Ovary (tissue), 3 donors: ENCODE measurements around the gene ELOVL2.

Experiments used
- EP300 ChIP-seq: sonication (generic); formaldehyde crosslinking; IDR thresholded peaks from one replicate; pipeline ENCODE4 v1.6.1; 2017; ENCODE audit warnings: antibody characterized with exemption
- POLR2A ChIP-seq: fragments of 450-650 bp; IDR thresholded peaks from one replicate; pipeline ENCODE4 v1.6.1; 2017; ENCODE audit warnings: antibody characterized with exemption, mild to moderate bottlenecking, moderate library complexity
- TF ChIP-seq, protein P1 (sequence below), 3 donors: fragments of 450-650 bp in 2 of 3; fragments of 200-600 bp in 1 of 3; IDR thresholded peaks; one replicate each; pipeline versions ENCODE4 v1.5.1 to v1.8.0; 2016 to 2022; ENCODE audit warnings: antibody characterized with exemption in 3 of 3, mild to moderate bottlenecking in 1 of 3
- donor health status: DM: no; HTN: no; CAD: no.

DNA sequence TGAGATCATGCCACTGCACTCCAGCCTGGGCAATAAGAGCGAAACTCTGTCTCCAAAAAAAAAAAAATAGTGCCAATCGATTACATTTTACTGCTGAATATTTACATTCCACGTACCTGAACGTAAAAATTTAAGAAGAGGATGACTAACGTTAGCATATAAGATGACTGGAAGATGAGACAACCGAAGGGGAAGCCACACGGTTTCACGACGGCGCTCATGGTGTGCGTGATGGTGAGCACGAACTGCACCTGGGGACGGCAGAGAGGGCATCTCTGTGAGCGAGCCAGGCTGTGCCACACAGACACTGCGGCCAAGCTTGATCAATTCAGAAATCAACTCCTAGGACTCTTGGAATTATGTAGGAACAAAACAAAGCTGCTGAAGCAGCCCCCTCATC is 54.5 kb downstream of the ELOVL2 start:
- TF ChIP-seq, protein P1, sequence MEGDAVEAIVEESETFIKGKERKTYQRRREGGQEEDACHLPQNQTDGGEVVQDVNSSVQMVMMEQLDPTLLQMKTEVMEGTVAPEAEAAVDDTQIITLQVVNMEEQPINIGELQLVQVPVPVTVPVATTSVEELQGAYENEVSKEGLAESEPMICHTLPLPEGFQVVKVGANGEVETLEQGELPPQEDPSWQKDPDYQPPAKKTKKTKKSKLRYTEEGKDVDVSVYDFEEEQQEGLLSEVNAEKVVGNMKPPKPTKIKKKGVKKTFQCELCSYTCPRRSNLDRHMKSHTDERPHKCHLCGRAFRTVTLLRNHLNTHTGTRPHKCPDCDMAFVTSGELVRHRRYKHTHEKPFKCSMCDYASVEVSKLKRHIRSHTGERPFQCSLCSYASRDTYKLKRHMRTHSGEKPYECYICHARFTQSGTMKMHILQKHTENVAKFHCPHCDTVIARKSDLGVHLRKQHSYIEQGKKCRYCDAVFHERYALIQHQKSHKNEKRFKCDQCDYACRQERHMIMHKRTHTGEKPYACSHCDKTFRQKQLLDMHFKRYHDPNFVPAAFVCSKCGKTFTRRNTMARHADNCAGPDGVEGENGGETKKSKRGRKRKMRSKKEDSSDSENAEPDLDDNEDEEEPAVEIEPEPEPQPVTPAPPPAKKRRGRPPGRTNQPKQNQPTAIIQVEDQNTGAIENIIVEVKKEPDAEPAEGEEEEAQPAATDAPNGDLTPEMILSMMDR (IDR thresholded peaks at IDR 0.05), result no peak
- no peak for TF ChIP-seq EP300
- no peak for TF ChIP-seq POLR2A
